CD14-positive monocyte (primary cell): ENCODE data around the gene SUV39H2. TPM values are rescaled to one million over a fixed set of nuclear protein-coding genes. Genes with fewer than 3 reads are reported as not detected.

Source experiments
- DNase-seq, 3 donors: peaks; one replicate each; pipeline ENCODE4 v3.0.0-alpha.2; 2011 to 2022
- H2AFZ ChIP-seq: 2 replicates; pipeline ENCODE4 v1.6.0; 2012; ENCODE audit warnings: mild to moderate bottlenecking, low read depth, low read length, inconsistent platforms; ENCODE audit not compliant: insufficient read depth, poor library complexity, severe bottlenecking
- H3K27ac ChIP-seq, 2 donors: 1 replicate in 1 of 2; 2 replicates in 1 of 2; pipeline ENCODE4 v1.5.1; 2012 to 2013; ENCODE audit warnings: low read length in 2 of 2, control low read depth in 1 of 2, inconsistent platforms in 1 of 2, low read depth in 1 of 2, mild to moderate bottlenecking in 1 of 2
- H3K27me3 ChIP-seq, 2 donors: one replicate each; pipeline versions ENCODE4 v1.6.0 to v1.6.1; 2011 to 2013; ENCODE audit warnings: low read length in 2 of 2; ENCODE audit not compliant: control insufficient read depth in 2 of 2, insufficient read depth in 2 of 2
- H3K36me3 ChIP-seq, 2 donors: replicated peaks in 1 of 2; 1 replicate in 1 of 2; 2 replicates in 1 of 2; pipeline versions ENCODE4 v1.5.1 to v1.6.1; 2012 to 2013; ENCODE audit warnings: low read length in 2 of 2, control low read depth in 1 of 2, inconsistent platforms in 1 of 2, mild to moderate bottlenecking in 1 of 2; ENCODE audit not compliant: insufficient read depth in 2 of 2, control insufficient read depth in 1 of 2
- H3K4me1 ChIP-seq, 2 donors: 1 replicate in 1 of 2; 2 replicates in 1 of 2; pipeline versions ENCODE4 v1.5.1 to v1.6.1; 2012 to 2013; ENCODE audit warnings: low read length in 2 of 2, control low read depth in 1 of 2, inconsistent platforms in 1 of 2, mild to moderate bottlenecking in 1 of 2, moderate library complexity in 1 of 2; ENCODE audit not compliant: insufficient read depth in 2 of 2, control insufficient read depth in 1 of 2
- H3K4me2 ChIP-seq: replicated peaks from 2 replicates; pipeline ENCODE3; 2012; ENCODE audit warnings: low read length, moderate library complexity, mild to moderate bottlenecking; ENCODE audit not compliant: poor library complexity, severe bottlenecking; ENCODE audit errors: extremely low read depth
- H3K4me3 ChIP-seq, 3 experiments: fragments of 200-600 bp in 1 of 3; sonication (generic) in 1 of 3; replicated peaks in 1 of 3; 1 replicate in 2 of 3; 2 replicates in 1 of 3; pipeline ENCODE4 v1.5.1; 2011 to 2013; ENCODE audit warnings: low read length in 3 of 3, mild to moderate bottlenecking in 3 of 3, control low read depth in 2 of 3, low read depth in 2 of 3, inconsistent platforms in 1 of 3, moderate library complexity in 1 of 3
- H3K79me2 ChIP-seq: 2 replicates; pipeline ENCODE4 v1.6.0; 2012; ENCODE audit warnings: mild to moderate bottlenecking, control low read depth, inconsistent platforms, low read length, moderate library complexity; ENCODE audit not compliant: insufficient read depth
- H3K9ac ChIP-seq: 2 replicates; pipeline ENCODE4 v1.6.0; 2017; ENCODE audit warnings: low read length, mild to moderate bottlenecking; ENCODE audit not compliant: insufficient read depth, poor library complexity, severe bottlenecking
- H3K9me3 ChIP-seq, 2 donors: replicated peaks in 1 of 2; 1 replicate in 1 of 2; 2 replicates in 1 of 2; pipeline versions ENCODE4 v1.5.1 to v1.6.1; 2012 to 2013; ENCODE audit warnings: low read length in 2 of 2, control low read depth in 1 of 2; ENCODE audit not compliant: control insufficient read depth in 1 of 2, insufficient read depth in 1 of 2
- H4K20me1 ChIP-seq: 2 replicates; pipeline ENCODE4 v1.6.0; 2012; ENCODE audit warnings: mild to moderate bottlenecking, low read length, control low read depth, moderate library complexity; ENCODE audit not compliant: insufficient read depth
- H3K27ac Mint-ChIP-seq, 7 donors: one replicate each; pipeline ENCODE4 v1.8.0; 2020; ENCODE audit warnings: mild to moderate bottlenecking in 7 of 7, mixed read lengths in 7 of 7, moderate library complexity in 6 of 7, inconsistent platforms in 2 of 7
- H3K27me3 Mint-ChIP-seq, 3 donors: one replicate each; pipeline ENCODE4 v1.8.0; 2021 to 2022; ENCODE audit warnings: low read depth in 3 of 3, mild to moderate bottlenecking in 3 of 3, mixed read lengths in 3 of 3, moderate library complexity in 3 of 3, inconsistent platforms in 1 of 3
- H3K36me3 Mint-ChIP-seq, 2 donors: one replicate each; pipeline ENCODE4 v1.8.0; 2020; ENCODE audit warnings: mixed read lengths in 2 of 2, inconsistent platforms in 1 of 2, mild to moderate bottlenecking in 1 of 2
- H3K4me1 Mint-ChIP-seq: one replicate; pipeline ENCODE4 v1.8.0; 2020; ENCODE audit warnings: mild to moderate bottlenecking, mixed read lengths
- H3K4me3 Mint-ChIP-seq, 2 donors: one replicate each; pipeline ENCODE4 v1.8.0; 2020; ENCODE audit warnings: mild to moderate bottlenecking in 2 of 2, mixed read lengths in 2 of 2, moderate library complexity in 1 of 2
- H3K9me3 Mint-ChIP-seq, 7 donors: one replicate each; pipeline ENCODE4 v1.8.0; 2020 to 2022; ENCODE audit warnings: mixed read lengths in 7 of 7, mild to moderate bottlenecking in 6 of 7, moderate library complexity in 6 of 7, inconsistent platforms in 2 of 7
- CTCF ChIP-seq: fragments of 200-600 bp; IDR thresholded peaks from one replicate; pipeline ENCODE4 v1.8.0; 2022; ENCODE audit warnings: antibody characterized with exemption, mild to moderate bottlenecking
- WGBS: methylation state at CpG from one replicate; pipeline ENCODE4 v1.1.5; 2013; ENCODE audit warnings: missing lambda C conversion rate; ENCODE audit not compliant: insufficient coverage; 5-methylcytosine and 5-hydroxymethylcytosine counted together
- intact Hi-C, 2 donors: fragments of 100-400 bp; cut with micrococcal nuclease; formaldehyde crosslinking; loops; one replicate each; pipeline versions ENCODE4 v1.15.0 to v1.15.1; 2023
- polyA plus RNA-seq, 3 donors: library from polyadenylated mRNA; depleted of rRNA in 1 of 3; unstranded in 2 of 3; stranded (reverse) in 1 of 3; fragments of 300-500 nt in 2 of 3; fragments of >200 nt in 1 of 3; fragmentation: Illumina TruSeq in 2 of 3; gene quantifications; 1 replicate in 2 of 3; 2 replicates in 1 of 3; pipeline ENCODE4 v1.2.3, GENCODE V29; 2012 to 2021

The SUV39H2 gene
- polyA plus RNA-seq, 3 donors: 0.85 to 1.2 (median 0.86) TPM

DNA sequence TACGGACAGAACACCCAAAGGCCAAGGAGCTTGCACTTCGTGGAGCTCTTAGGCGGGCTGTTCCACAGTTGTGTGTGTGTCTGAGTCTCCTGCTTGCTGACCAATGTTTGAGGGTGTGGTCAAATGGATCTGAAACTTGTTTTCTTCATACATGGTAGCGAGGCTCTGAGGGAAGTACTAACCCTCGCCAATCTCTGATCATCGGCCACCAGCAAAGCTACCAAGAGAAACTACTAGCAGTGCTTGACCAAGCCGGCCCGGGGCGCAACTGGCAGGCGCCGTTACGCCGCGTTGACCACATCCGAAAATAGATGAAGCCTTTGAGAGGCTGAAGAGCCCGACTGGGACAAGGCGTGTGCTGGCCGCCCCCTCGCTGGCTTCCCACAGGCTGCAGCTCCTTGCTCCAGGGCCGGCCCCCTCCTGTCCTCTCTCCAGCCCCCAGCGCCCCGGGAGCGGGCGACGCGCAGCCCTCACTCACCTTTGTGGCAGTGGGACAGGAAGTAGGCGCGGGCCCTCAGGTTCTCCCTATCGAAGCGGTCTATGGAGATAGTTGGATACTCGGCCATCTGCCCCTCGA is 74.8 kb downstream of the SUV39H2 start:
- Histone ChIP-seq H3K4me2 (peak overlapping the region; percentile 78), H3K4me1 (peaks cover 42 to 54% of the 10 kb centered on the region in 2 donors), H3K9me3 (no peaks in the 10 kb centered on the region), H3K4me3 (peak overlapping the region; percentile 51 to 82 (median 80)), H3K79me2 (peaks cover 60% of the 10 kb centered on the region), H3K9ac (peak overlapping the region; percentile 78), H3K36me3 (peaks cover 7 to 14% of the 10 kb centered on the region in 2 donors), H4K20me1 (peaks cover 45% of the 10 kb centered on the region), H3K27ac (peak overlapping the region; percentile 93 to 95), H3K27me3 (no peaks in the 10 kb centered on the region), H2AFZ (peak overlapping the region; percentile 84)
- H3K27ac Mint-ChIP-seq: peak overlapping the region; percentile 91 to 97 (median 96)
- H3K4me3 Mint-ChIP-seq: peak overlapping the region; percentile 86 to 93
- intact Hi-C loops: loop anchor here (5.0 to 10.0 kb wide), 5 partner anchors 76 to 214 kb away; partner anchors contain the start of genes CDNF (in 2 of the 2), HSPA14 (in 2 of the 2), MSANTD7 (in 2 of the 2) and RPP38 (in 2 of the 2)
- peak; percentile 38 to 52 (median 44) for DNase-seq
- H3K4me1 Mint-ChIP-seq: peaks cover 41% of the 10 kb centered on the region
- TF ChIP-seq CTCF: no peak
- H3K9me3 Mint-ChIP-seq: no peaks in the 10 kb centered on the region
- H3K27me3 Mint-ChIP-seq: no peaks in the 10 kb centered on the region
- 0% methylated on average over 29 of the region's 32 CpGs for WGBS
- peaks cover 5 to 13% of the 10 kb centered on the region in 2 donors for H3K36me3 Mint-ChIP-seq

Other genes starting within 250 kb of the SUV39H2 start
- 10 to 100 TPM; 27.2 to 68.5 (median 28.4) TPM for gene FAM107B, start 104.0 kb upstream of the SUV39H2 start, polyA plus RNA-seq
- gene CDNF, start 40.8 kb upstream of the SUV39H2 start, polyA plus RNA-seq: under 1 TPM in 2 of 3 donors, not detected in 1; 0.28 TPM
- gene HSPA14, start 40.6 kb upstream of the SUV39H2 start, polyA plus RNA-seq: 10 to 100 TPM; 10.4 to 19.3 (median 15.4) TPM
- 1 to 10 TPM; 5.0 to 7.6 (median 7.3) TPM for gene MSANTD7, start 40.6 kb upstream of the SUV39H2 start, polyA plus RNA-seq
- 10 to 100 TPM in 2 of 3 donors, 1 to 10 TPM in 1; 8.9 to 17.6 (median 10.9) TPM for gene DCLRE1C, start 75.2 kb downstream of the SUV39H2 start, polyA plus RNA-seq
- gene MEIG1, start 80.5 kb downstream of the SUV39H2 start, polyA plus RNA-seq: under 1 TPM in 1 of 3 donors, not detected in 2; 0.47 TPM
- under 1 TPM in 1 of 3 donors, not detected in 2; 0.09 TPM for gene OLAH, start 165.1 kb downstream of the SUV39H2 start, polyA plus RNA-seq
- under 1 TPM in 1 of 3 donors, not detected in 2; 0.11 TPM for gene ACBD7, start 209.9 kb downstream of the SUV39H2 start, polyA plus RNA-seq
- gene RPP38, start 218.5 kb downstream of the SUV39H2 start, polyA plus RNA-seq: 10 to 100 TPM in 2 of 3 donors, 1 to 10 TPM in 1; 8.1 to 13.8 (median 13.3) TPM